ENCODE data around the gene RANBP17.

RANBP17 gene

GRCh38 chr5:171313481-171314206 lies 451.8 kb downstream of the RANBP17 start:
- no peak for TF ChIP-seq ZNF274 (IDR thresholded peaks at IDR 0.05; ENCODE audit: low read depth, low read length)
- H3K4me3 ChIP-seq (ENCODE audit: low read length): no peak overlapping the region

- H3K4me3 ChIP-seq (ENCODE audit: low read length): no peak overlapping the region
- TF ChIP-seq ZNF274 (IDR thresholded peaks at IDR 0.05; ENCODE audit: low read depth, low read length): no peak
Observed at GRCh38 chr5:171314728-171315385, 453.0 kb downstream of the RANBP17 start.

GRCh38 chr5:171315386-171315891 lies 453.6 kb downstream of the RANBP17 start:
- TF ChIP-seq ZNF274 (IDR thresholded peaks at IDR 0.05; ENCODE audit: low read depth, low read length): no peak
- no peak overlapping the region for H3K4me3 ChIP-seq (ENCODE audit: low read length)

GRCh38 chr5:171315925-171316257 lies 454.1 kb downstream of the RANBP17 start:
- no peak for TF ChIP-seq ZNF274 (IDR thresholded peaks at IDR 0.05; ENCODE audit: low read depth, low read length)
- H3K4me3 ChIP-seq (ENCODE audit: low read length): no peak overlapping the region

GRCh38 chr5:171316258-171317121 lies 454.7 kb downstream of the RANBP17 start:
- TF ChIP-seq ZNF274 (IDR thresholded peaks at IDR 0.05; ENCODE audit: low read depth, low read length): no peak
- H3K4me3 ChIP-seq (ENCODE audit: low read length): no peak overlapping the region

GRCh38 chr5:171317230-171317629 lies 455.4 kb downstream of the RANBP17 start:
- no peak for TF ChIP-seq ZNF274 (IDR thresholded peaks at IDR 0.05; ENCODE audit: low read depth, low read length)
- H3K4me3 ChIP-seq (ENCODE audit: low read length): no peak overlapping the region

- no peak for TF ChIP-seq ZNF274 (IDR thresholded peaks at IDR 0.05; ENCODE audit: low read depth, low read length)
Observed at GRCh38 chr5:171318026-171318425, 456.2 kb downstream of the RANBP17 start.

GRCh38 chr5:171321447-171321846 lies 459.6 kb downstream of the RANBP17 start:
- H3K4me3 ChIP-seq (ENCODE audit: low read length): no peak overlapping the region
- TF ChIP-seq ZNF274 (IDR thresholded peaks at IDR 0.05; ENCODE audit: low read depth, low read length): no peak

More at GRCh38 chr5:171318026-171318425, 456.2 kb downstream of the RANBP17 start:
- H3K4me3 ChIP-seq (ENCODE audit: low read length): no peak overlapping the region

- H3K4me3 ChIP-seq (ENCODE audit: low read length): no peak overlapping the region
- no peak for TF ChIP-seq ZNF274 (IDR thresholded peaks at IDR 0.05; ENCODE audit: low read depth, low read length)
Observed at GRCh38 chr5:171322527-171322926, 460.7 kb downstream of the RANBP17 start.

- no peak for TF ChIP-seq ZNF274 (IDR thresholded peaks at IDR 0.05; ENCODE audit: low read depth, low read length)
Observed at GRCh38 chr5:171323007-171323406, 461.2 kb downstream of the RANBP17 start.

GRCh38 chr5:171323806-171324632 lies 462.2 kb downstream of the RANBP17 start:
- no peak overlapping the region for H3K4me3 ChIP-seq (ENCODE audit: low read length)
- no peak for TF ChIP-seq ZNF274 (IDR thresholded peaks at IDR 0.05; ENCODE audit: low read depth, low read length)

More at GRCh38 chr5:171323007-171323406, 461.2 kb downstream of the RANBP17 start:
- no peak overlapping the region for H3K4me3 ChIP-seq (ENCODE audit: low read length)

GRCh38 chr5:171330021-171330420 lies 468.2 kb downstream of the RANBP17 start:
- H3K4me3 ChIP-seq (ENCODE audit: low read length): no peak overlapping the region
- TF ChIP-seq ZNF274 (IDR thresholded peaks at IDR 0.05; ENCODE audit: low read depth, low read length): no peak

GRCh38 chr5:171335616-171336015 lies 473.8 kb downstream of the RANBP17 start:
- no peak for TF ChIP-seq ZNF274 (IDR thresholded peaks at IDR 0.05; ENCODE audit: low read depth, low read length)
- no peak overlapping the region for H3K4me3 ChIP-seq (ENCODE audit: low read length)
